Spleen (tissue), 11 donors: ENCODE results near the gene CPXM2. TPM values are rescaled to one million over a fixed set of nuclear protein-coding genes. Genes with fewer than 3 reads are reported as not detected.
"Not testable (repeated sequence)": the region's sequence is repeated elsewhere in the genome, so short reads cannot be mapped to it uniquely, and the experiment has no call there.

Experiments
- DNase-seq: peaks from one replicate; pipeline ENCODE4 v3.0.0-alpha.2; 2020
- H3K27ac ChIP-seq, 8 donors: fragments of 200-600 bp; sonication (generic) in 7 of 8; 1 replicate in 4 of 8; 2 replicates in 4 of 8; pipeline versions ENCODE4 v1.5.0 to v1.8.0; 2016 to 2021; ENCODE audit warnings: inconsistent platforms in 4 of 8, mild to moderate bottlenecking in 4 of 8, moderate library complexity in 1 of 8
- H3K27me3 ChIP-seq, 7 donors: fragments of 200-600 bp; sonication (generic) in 6 of 7; replicated peaks in 1 of 7; 1 replicate in 4 of 7; 2 replicates in 3 of 7; pipeline versions ENCODE4 v1.5.0 to v1.8.0; 2016 to 2021; ENCODE audit warnings: inconsistent platforms in 3 of 7, mild to moderate bottlenecking in 1 of 7
- H3K36me3 ChIP-seq, 6 donors: fragments of 200-600 bp; sonication (generic) in 5 of 6; 1 replicate in 4 of 6; 2 replicates in 2 of 6; pipeline versions ENCODE4 v1.5.0 to v1.8.0; 2016 to 2021; ENCODE audit warnings: inconsistent platforms in 2 of 6
- H3K4me1 ChIP-seq, 6 donors: fragments of 200-600 bp; sonication (generic) in 5 of 6; 1 replicate in 3 of 6; 2 replicates in 3 of 6; pipeline versions ENCODE4 v1.5.0 to v1.8.0; 2016 to 2021; ENCODE audit warnings: inconsistent platforms in 3 of 6
- H3K4me3 ChIP-seq, 8 donors: fragments of 200-600 bp; sonication (generic) in 7 of 8; 1 replicate in 4 of 8; 2 replicates in 4 of 8; pipeline versions ENCODE4 v1.5.0 to v1.8.0; 2016 to 2021; ENCODE audit warnings: inconsistent platforms in 4 of 8, mild to moderate bottlenecking in 4 of 8, moderate library complexity in 2 of 8
- H3K9me3 ChIP-seq, 8 donors: fragments of 200-600 bp; sonication (generic) in 7 of 8; 1 replicate in 4 of 8; 2 replicates in 4 of 8; pipeline versions ENCODE4 v1.5.0 to v1.8.0; 2016 to 2021; ENCODE audit warnings: inconsistent platforms in 4 of 8
- CTCF ChIP-seq, 11 experiments: fragments of 200-600 bp in 7 of 11; fragments of 450-650 bp in 4 of 11; sonication (generic) in 4 of 11; IDR thresholded peaks in 8 of 11; conservative IDR thresholded peaks in 3 of 11; 1 replicate in 7 of 11; 2 replicates in 4 of 11; pipeline versions ENCODE4 v1.4.0 to v1.8.0; 2016 to 2021; ENCODE audit warnings: antibody characterized with exemption in 11 of 11, inconsistent platforms in 4 of 11, mild to moderate bottlenecking in 1 of 11
- POLR2A ChIP-seq, 3 donors: fragments of 450-650 bp; IDR thresholded peaks; one replicate each; pipeline ENCODE4 v1.5.1; 2017; ENCODE audit warnings: antibody characterized with exemption in 3 of 3, mild to moderate bottlenecking in 1 of 3
- POLR2AphosphoS5 ChIP-seq, 3 donors: sonication (generic); formaldehyde crosslinking; IDR thresholded peaks; one replicate each; pipeline ENCODE4 v1.5.1; 2017; ENCODE audit warnings: antibody characterized with exemption in 3 of 3
- WGBS, 5 donors: extraction: QIAGEN DNeasy Blood & Tissue Kit in 3 of 5; methylation state at CpG; one replicate each; pipeline versions ENCODE4 v1.1.5 to v1.1.7; 2013 to 2018; 5-methylcytosine and 5-hydroxymethylcytosine counted together
- intact Hi-C: fragments of 100-400 bp; cut with DNase I; formaldehyde crosslinking; loops from one replicate; pipeline ENCODE4 v1.15.0; 2023; ENCODE audit warnings: low total_unique reads
- polyA plus RNA-seq, 3 donors: library from polyadenylated mRNA; stranded (reverse); fragments of 200-250 nt; gene quantifications; one replicate each; pipeline ENCODE4 v1.2.1, GENCODE V29; 2013
- total RNA-seq, 7 donors: library from RNA; depleted of rRNA in 3 of 7; stranded (reverse); fragments of >200 nt in 3 of 7; fragmentation: NEBNext Ultra II Directional in 4 of 7; extraction: Animal tissue kit (Norgen Biotek cat#: 25700) in 4 of 7; gene quantifications; one replicate each; pipeline versions ENCODE4 v1.1.0 to v1.2.1, GENCODE V29; 2016 to 2021
- donor health status: healthy with polysubstance abuse.
- donor health status: DM: no; HTN: no; CAD: no; lungs with moderate emphysema.
- donor health status: DM: no; HTN: no; CAD: no.
- donor health status: Bipolar disorder and iron deficiency.
- donor health status: healthy.
- donor health status: DM: no; HTN: no; CAD: no.
- donor health status: DM: yes; HTN: yes; CAD: no.

The CPXM2 gene
- total and polyA plus RNA-seq, 10 donors: 3.7 to 38.2 (median 21.7) TPM

GRCh38 chr10:123741146-123741545, 150.5 kb downstream of the CPXM2 start:
- Histone ChIP-seq H3K36me3 (no peaks in the 10 kb centered on the region), H3K4me3 (no peak overlapping the region), H3K9me3 (peaks cover 0 to 13% (median 8%) of the 10 kb centered on the region in 8 donors), H3K4me1 (no peaks in the 10 kb centered on the region), H3K27me3 (peaks cover 0 to 10% (median 0%) of the 10 kb centered on the region in 7 donors), H3K27ac (no peak overlapping the region)
- no peak for DNase-seq
- TF ChIP-seq CTCF (IDR thresholded peaks at IDR 0.05 in 8 of 11, conservative IDR thresholded peaks at IDR 0.05 in 3 of 11): no peak
- no peak for TF ChIP-seq POLR2A (IDR thresholded peaks at IDR 0.05)
- no peak for TF ChIP-seq POLR2AphosphoS5 (IDR thresholded peaks at IDR 0.05)
- intact Hi-C loops: no loop called here
- 62 to 85% (median 71%) methylated on average over 7 of the region's 7 CpGs for WGBS, 5 donors

- DNase-seq, H3K4me1 ChIP-seq, H3K4me3 ChIP-seq, H3K27me3 ChIP-seq, H3K27ac ChIP-seq, H3K36me3 ChIP-seq, intact Hi-C loops: not testable (repeated sequence)
- WGBS, 5 donors: 55 to 91% (median 91%) methylated on average over 4 of the region's 4 CpGs
- H3K9me3 ChIP-seq: peaks cover 0 to 23% (median 14%) of the 10 kb centered on the region in 8 donors
Measured at GRCh38 chr10:123736917-123737316, 154.7 kb downstream of the CPXM2 start.

GRCh38 chr10:123729523-123729922, 162.1 kb downstream of the CPXM2 start:
- Histone ChIP-seq H3K9me3 (peaks cover 0 to 13% (median under 1%) of the 10 kb centered on the region in 8 donors), H3K27ac (no peak overlapping the region), H3K36me3 (no peaks in the 10 kb centered on the region), H3K4me1 (no peaks in the 10 kb centered on the region), H3K27me3 (peaks cover 0 to 10% (median 0%) of the 10 kb centered on the region in 7 donors), H3K4me3 (no peak overlapping the region)
- no peak for DNase-seq
- TF ChIP-seq CTCF (IDR thresholded peaks at IDR 0.05 in 8 of 11, conservative IDR thresholded peaks at IDR 0.05 in 3 of 11) (no peak), POLR2A (IDR thresholded peaks at IDR 0.05) (no peak), POLR2AphosphoS5 (IDR thresholded peaks at IDR 0.05) (no peak)
- WGBS, 5 donors: 69 to 82% (median 77%) methylated on average over 6 of the region's 6 CpGs
- intact Hi-C loops: no loop called here

- H3K27ac ChIP-seq: no peak overlapping the region
- no peaks in the 10 kb centered on the region for H3K36me3 ChIP-seq
- WGBS, 5 donors: 74 to 82% (median 77%) methylated on average over 2 of the region's 2 CpGs
- H3K9me3 ChIP-seq: peaks cover 0 to 10% (median 0%) of the 10 kb centered on the region in 8 donors
- no peak for DNase-seq
- TF ChIP-seq POLR2AphosphoS5 (IDR thresholded peaks at IDR 0.05) (no peak), POLR2A (IDR thresholded peaks at IDR 0.05) (no peak), CTCF (IDR thresholded peaks at IDR 0.05 in 8 of 11, conservative IDR thresholded peaks at IDR 0.05 in 3 of 11) (no peak)
- H3K27me3 ChIP-seq: peaks cover 0 to 14% (median 0%) of the 10 kb centered on the region in 7 donors
- no peaks in the 10 kb centered on the region for H3K4me1 ChIP-seq
- H3K4me3 ChIP-seq: no peak overlapping the region
- intact Hi-C loops: no loop called here
Measured at GRCh38 chr10:123726836-123727235, 164.8 kb downstream of the CPXM2 start.

GRCh38 chr10:123726381-123726780, 165.2 kb downstream of the CPXM2 start:
- intact Hi-C loops: no loop called here
- WGBS, 5 donors: 53 to 85% (median 63%) methylated on average over 3 of the region's 3 CpGs

More at GRCh38 chr10:123726381-123726780, 165.2 kb downstream of the CPXM2 start:
- no peak for DNase-seq
- TF ChIP-seq POLR2A (IDR thresholded peaks at IDR 0.05): no peak
- TF ChIP-seq CTCF (IDR thresholded peaks at IDR 0.05 in 8 of 11, conservative IDR thresholded peaks at IDR 0.05 in 3 of 11): no peak
- TF ChIP-seq POLR2AphosphoS5 (IDR thresholded peaks at IDR 0.05): no peak
- Histone ChIP-seq H3K4me3 (no peak overlapping the region), H3K27me3 (peaks cover 0 to 14% (median 0%) of the 10 kb centered on the region in 7 donors), H3K4me1 (no peaks in the 10 kb centered on the region), H3K27ac (no peak overlapping the region), H3K36me3 (no peaks in the 10 kb centered on the region), H3K9me3 (peaks cover 0 to 10% (median 0%) of the 10 kb centered on the region in 8 donors)
